HepG2 (cell line): ENCODE measurements around the gene PSAP. TPM values are rescaled to one million over a fixed set of nuclear protein-coding genes. Genes with fewer than 3 reads are reported as not detected.

Source experiments
- ATAC-seq: fragments of 200-7000 bp; cut with Tn5 transposase; 3 replicates; pipeline ENCODE4 v1.9.1; 2020; ENCODE audit warnings: mild to moderate bottlenecking, moderate library complexity
- BruUV-seq: library from RNA; stranded (reverse); fragments of 400-500 nt; replicated peaks from 2 replicates; lab custom pipeline; 2021; lab: Mats Ljungman, UMichigan
- CTCF ChIA-PET: fragments of 300-600 bp; formaldehyde crosslinking; extraction: SDS; loops from one replicate; lab custom pipeline; 2021; ENCODE audit warnings: low total read pairs, inconsistent platforms, low intra/inter-chr PET ratio; lab: Yijun Ruan, JAX
- POLR2A ChIA-PET: fragments of 350-600 bp; sonication (Branson Sonifier 250); formaldehyde crosslinking; loops from one replicate; lab custom pipeline; 2020; ENCODE audit warnings: antibody characterized with exemption, inconsistent platforms; lab: Yijun Ruan, JAX
- DNase-seq: peaks from one replicate; pipeline ENCODE4 v3.0.0-alpha.2; 2015; ENCODE audit warnings: low spot score
- FAIRE-seq: peaks from 3 replicates; lab custom pipeline; 2011; peaks lifted over from hg19 to GRCh38; lab: Jason Lieb, UNC
- H2AFZ ChIP-seq: one replicate; pipeline ENCODE4 v1.6.1; 2011; ENCODE audit warnings: low read length, inconsistent platforms
- H3K27ac ChIP-seq: fragments of 300-600 bp; 3 replicates; pipeline ENCODE4 v1.8.0; 2011; ENCODE audit warnings: mixed run types, mild to moderate bottlenecking, mixed read lengths, low read length, inconsistent platforms; ENCODE audit not compliant: insufficient read depth; ENCODE audit errors: extremely low read length
- H3K27me3 ChIP-seq, 2 experiments: fragments of 200-600 bp in 1 of 2; 2 replicates in 1 of 2; 3 replicates in 1 of 2; pipeline versions ENCODE4 v1.6.0 to v1.8.0; 2011; ENCODE audit warnings: low read length in 2 of 2, mild to moderate bottlenecking in 2 of 2, moderate library complexity in 2 of 2, inconsistent platforms in 1 of 2; ENCODE audit not compliant: insufficient read depth in 2 of 2, control insufficient read depth in 1 of 2
- H3K36me3 ChIP-seq, 2 experiments: fragments of 200-600 bp in 1 of 2; replicated peaks in 1 of 2; 2 replicates in 1 of 2; 3 replicates in 1 of 2; pipeline versions ENCODE4 v1.5.1 to v1.8.0; 2011; ENCODE audit warnings: low read length in 2 of 2, inconsistent platforms in 1 of 2; ENCODE audit not compliant: insufficient read depth in 2 of 2, control insufficient read depth in 1 of 2
- H3K4me1 ChIP-seq: 2 replicates; pipeline ENCODE4 v1.5.1; 2012; ENCODE audit warnings: low read length, inconsistent platforms; ENCODE audit not compliant: insufficient read depth
- H3K4me2 ChIP-seq: 2 replicates; pipeline ENCODE4 v1.6.0; 2011; ENCODE audit warnings: low read depth, low read length, inconsistent platforms
- H3K4me3 ChIP-seq, 3 experiments: fragments of 200-600 bp in 1 of 3; sonication (generic), shearing (Covaris generic) in 1 of 3; replicated peaks in 1 of 3; 2 replicates each; pipeline ENCODE4 v1.5.1; 2011 to 2016; ENCODE audit warnings: low read length in 3 of 3, inconsistent platforms in 2 of 3, low read depth in 2 of 3, mild to moderate bottlenecking in 2 of 3, control low read depth in 1 of 3, mixed read lengths in 1 of 3; ENCODE audit not compliant: insufficient read depth in 1 of 3
- H3K79me2 ChIP-seq: one replicate; pipeline ENCODE4 v1.6.1; 2011; ENCODE audit warnings: low read length, inconsistent platforms; ENCODE audit not compliant: insufficient read depth
- H3K9ac ChIP-seq: 2 replicates; pipeline ENCODE4 v1.6.0; 2011; ENCODE audit warnings: mild to moderate bottlenecking, low read depth, low read length, inconsistent platforms; ENCODE audit not compliant: insufficient read depth
- H3K9me3 ChIP-seq: 2 replicates; pipeline ENCODE4 v1.5.1; 2012; ENCODE audit warnings: mild to moderate bottlenecking, low read length
- H4K20me1 ChIP-seq: 2 replicates; pipeline ENCODE4 v1.6.0; 2011; ENCODE audit warnings: inconsistent platforms, mild to moderate bottlenecking, low read length, moderate library complexity; ENCODE audit not compliant: insufficient read depth
- HMGXB3 ChIP-seq: sonication (generic); formaldehyde crosslinking; IDR thresholded peaks from 2 replicates; pipeline ENCODE4 v1.4.0; 2020; ENCODE audit warnings: missing genetic modification reagents, borderline replicate concordance
- REPIN1 ChIP-seq: sonication (generic); formaldehyde crosslinking; IDR thresholded peaks from 2 replicates; pipeline ENCODE4 v1.8.0; 2022; ENCODE audit warnings: missing genetic modification reagents, low read depth, mild to moderate bottlenecking, borderline replicate concordance
- RFX1 ChIP-seq: fragments of 450-650 bp; IDR thresholded peaks from 2 replicates; pipeline ENCODE4 v1.6.1; 2017
- SRY ChIP-seq: sonication (generic); formaldehyde crosslinking; IDR thresholded peaks from 2 replicates; pipeline ENCODE4 v1.8.0; 2022; ENCODE audit warnings: mild to moderate bottlenecking, missing genetic modification reagents
- THAP7 ChIP-seq: sonication (generic); formaldehyde crosslinking; IDR thresholded peaks from 2 replicates; pipeline ENCODE4 v1.8.1; 2023; ENCODE audit warnings: mild to moderate bottlenecking, missing genetic modification reagents
- TRIM22 ChIP-seq: fragments of 450-650 bp; IDR thresholded peaks from 2 replicates; pipeline ENCODE4 v1.6.1; 2017
- XRCC5 ChIP-seq: fragments of 200-400 bp; formaldehyde crosslinking; optimal IDR thresholded peaks from 2 replicates; pipeline ENCODE3; 2017; ENCODE audit warnings: mild to moderate bottlenecking, low read length
- ZNF143 ChIP-seq: sonication (generic); formaldehyde crosslinking; IDR thresholded peaks from 2 replicates; pipeline ENCODE4 v1.4.0; 2020; ENCODE audit warnings: missing genetic modification reagents
- ZNF337 ChIP-seq: sonication (generic); formaldehyde crosslinking; IDR thresholded peaks from 2 replicates; pipeline ENCODE4 v1.5.1; 2020; ENCODE audit warnings: missing genetic modification reagents, low read depth, mild to moderate bottlenecking, borderline replicate concordance
- ZNF460 ChIP-seq: sonication (generic); formaldehyde crosslinking; IDR thresholded peaks from 2 replicates; pipeline ENCODE4 v1.5.1; 2020; ENCODE audit warnings: missing genetic modification reagents, mild to moderate bottlenecking, borderline replicate concordance
- ZNF598 ChIP-seq: sonication (generic); formaldehyde crosslinking; IDR thresholded peaks from 2 replicates; pipeline ENCODE4 v1.5.1; 2020; ENCODE audit warnings: mild to moderate bottlenecking, missing genetic modification reagents, borderline replicate concordance
- ZSCAN20 ChIP-seq: sonication (generic); formaldehyde crosslinking; IDR thresholded peaks from 2 replicates; pipeline ENCODE4 v1.4.0; 2020; ENCODE audit warnings: missing genetic modification reagents, mild to moderate bottlenecking, borderline replicate concordance
- WGBS: methylation state at CpG from one replicate; pipeline ENCODE4 v1.1.6; 2017; ENCODE audit warnings: low lambda C conversion rate; 5-methylcytosine and 5-hydroxymethylcytosine counted together
- in situ Hi-C: cut with HindIII; loops from 2 replicates; pipeline ENCODE4 v1.10.0; 2017; ENCODE audit warnings: low pct_unique_long_range_greater_than_20kb; ENCODE audit not compliant: extremely low pct_ligation_motif_present
- intact Hi-C: fragments of 100-400 bp; cut with micrococcal nuclease; formaldehyde crosslinking; loops from one replicate; pipeline ENCODE4 v1.10.0; 2022; ENCODE audit not compliant: unreplicated experiment
- polyA plus RNA-seq, 8 experiments: library from polyadenylated mRNA; depleted of rRNA in 3 of 8; stranded (reverse) in 7 of 8; unstranded in 1 of 8; fragments of >200 nt; fragmentation: Illumina TruSeq in 4 of 8; extraction: Trizol in 4 of 8; gene quantifications; 2 replicates each; pipeline versions ENCODE4 v1.2.1 to v1.2.3, GENCODE V29; 2011 to 2016; ENCODE audit warnings: low read depth in 4 of 8, missing spikeins in 1 of 8, mixed read lengths in 1 of 8; ENCODE audit not compliant: insufficient read depth in 1 of 8
- total RNA-seq, 5 experiments: library from RNA; depleted of rRNA; stranded (reverse); fragments of >200 nt; fragmentation: Illumina TruSeq; extraction: Trizol; gene quantifications; 2 replicates each; pipeline ENCODE4 v1.2.3, GENCODE V29; 2016; ENCODE audit warnings: low read depth in 1 of 5

PSAP gene
- total and polyA plus RNA-seq, 2 of the 13 experiments (the other 11 are each of a cell fraction or from before 2014, with no cell fraction given), result 323 to 643 TPM

GRCh38 chr10:71847418-71847817, 3.6 kb downstream of the PSAP start:
- no peak for DNase-seq
- H2AFZ ChIP-seq, result no peak overlapping the region
- TF ChIP-seq RFX1 (no peak), ZNF598 (CRISPR knock-in tag) (no peak), THAP7 (CRISPR knock-in tag) (no peak), ZSCAN20 (CRISPR knock-in tag) (no peak), XRCC5 (no peak), SRY (CRISPR knock-in tag) (no peak)
- TF ChIP-seq, all 625 proteins: peak for 0
- H3K9me3 ChIP-seq, result no peaks in the 10 kb centered on the region
- H3K79me2 ChIP-seq, result peaks cover 82% of the 10 kb centered on the region
- in situ Hi-C loops (loop anchor here (5.0 kb wide), 1 partner anchor 45 kb away; no protein-coding TSS in a partner anchor), intact Hi-C loops (no loop called here)
- no peaks in the 10 kb centered on the region for H3K27me3 ChIP-seq
- CTCF ChIA-PET, result no interaction called here
- peaks cover 44% of the 10 kb centered on the region for H4K20me1 ChIP-seq
- BruUV-seq, result no TSS peak
- no peak overlapping the region for H3K27ac ChIP-seq
- no peak overlapping the region for H3K4me2 ChIP-seq
- ATAC-seq, result no peak
- no peak overlapping the region for H3K9ac ChIP-seq
- no peak overlapping the region for H3K4me3 ChIP-seq
- 97% methylated on average over 8 of the region's 8 CpGs for WGBS
- no peak for FAIRE-seq
- POLR2A ChIA-PET, result no interaction called here
- peaks cover 0 to 4% of the 10 kb centered on the region in 2 experiments; a peak in 3 of 5 replicates for H3K36me3 ChIP-seq
- H3K4me1 ChIP-seq, result peaks cover 59% of the 10 kb centered on the region

- in situ Hi-C loops, result loop anchor here (5.0 kb wide), 1 partner anchor 45 kb away; no protein-coding TSS in a partner anchor
- H3K79me2 ChIP-seq, result peaks cover 88% of the 10 kb centered on the region
- intact Hi-C loops, result no loop called here
- no peak for TF ChIP-seq TRIM22
- TF ChIP-seq ZNF143 (CRISPR knock-in tag), result no peak
- TF ChIP-seq HMGXB3, result no peak
- 0 out of 2 replicates have a peak, but pooled peaks have one; percentile 9 for TF ChIP-seq ZNF460 (CRISPR knock-in tag)
- TF ChIP-seq ZNF337 (CRISPR knock-in tag), result no peak
- no peak for TF ChIP-seq REPIN1
- DNase-seq (no peak), FAIRE-seq (no peak), ATAC-seq (no peak)
- H3K9ac ChIP-seq, result no peak overlapping the region
- peaks cover 53% of the 10 kb centered on the region for H3K4me1 ChIP-seq
- no peaks in the 10 kb centered on the region for H3K27me3 ChIP-seq
- H3K4me3 ChIP-seq, result no peak overlapping the region
- peaks cover 50% of the 10 kb centered on the region for H4K20me1 ChIP-seq
- no peak overlapping the region for H2AFZ ChIP-seq
- ChIA-PET POLR2A (no interaction called here), CTCF (no interaction called here)
- WGBS, result 96% methylated on average over 3 of the region's 3 CpGs
- BruUV-seq, result no TSS peak
- H3K27ac ChIP-seq, result no peak overlapping the region
- H3K4me2 ChIP-seq, result peak overlapping the region; percentile 26; the same call in 1 of the 2 replicates
- no peaks in the 10 kb centered on the region for H3K9me3 ChIP-seq
- H3K36me3 ChIP-seq, result peaks cover 0 to 4% of the 10 kb centered on the region in 2 experiments; a peak in 3 of 5 replicates
These were observed 4.2 kb downstream of the PSAP start for GRCh38 chr10:71846816-71847215.
